Body of pancreas (tissue), 4 donors: ENCODE measurements around the gene CDC42BPA.

Experiments
- POLR2A ChIP-seq, 3 donors: fragments of 450-650 bp; IDR thresholded peaks; one replicate each; pipeline ENCODE4 v1.6.1; 2016; ENCODE audit warnings: antibody characterized with exemption in 3 of 3, mild to moderate bottlenecking in 2 of 3
- TF ChIP-seq, protein P1 (sequence below), 7 experiments: fragments of 450-650 bp in 4 of 7; fragments of 200-600 bp in 3 of 7; sonication (generic) in 3 of 7; IDR thresholded peaks; one replicate each; pipeline ENCODE4 v1.5.1; 2016 to 2019; ENCODE audit warnings: antibody characterized with exemption in 7 of 7

DNA sequence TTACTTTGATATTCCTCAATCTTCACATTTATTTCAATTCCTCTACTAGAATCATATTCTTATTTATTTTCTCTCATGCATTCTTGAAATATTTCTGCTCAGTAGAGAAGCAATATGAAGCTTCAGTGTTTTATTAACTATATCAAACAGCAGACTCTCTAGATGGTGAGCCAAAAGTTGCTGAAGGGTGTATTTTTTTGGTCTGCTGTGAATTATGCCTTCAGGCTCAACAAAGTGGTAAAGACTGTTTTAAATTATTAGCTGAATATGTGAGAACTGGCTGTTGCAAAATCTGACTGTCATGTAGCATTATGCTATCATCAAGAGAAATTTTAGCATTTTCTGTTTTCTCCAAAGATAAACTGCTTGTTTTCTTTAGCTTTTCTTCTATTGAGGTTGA, 24.9 kb upstream of the CDC42BPA start:
- TF ChIP-seq, protein P1, sequence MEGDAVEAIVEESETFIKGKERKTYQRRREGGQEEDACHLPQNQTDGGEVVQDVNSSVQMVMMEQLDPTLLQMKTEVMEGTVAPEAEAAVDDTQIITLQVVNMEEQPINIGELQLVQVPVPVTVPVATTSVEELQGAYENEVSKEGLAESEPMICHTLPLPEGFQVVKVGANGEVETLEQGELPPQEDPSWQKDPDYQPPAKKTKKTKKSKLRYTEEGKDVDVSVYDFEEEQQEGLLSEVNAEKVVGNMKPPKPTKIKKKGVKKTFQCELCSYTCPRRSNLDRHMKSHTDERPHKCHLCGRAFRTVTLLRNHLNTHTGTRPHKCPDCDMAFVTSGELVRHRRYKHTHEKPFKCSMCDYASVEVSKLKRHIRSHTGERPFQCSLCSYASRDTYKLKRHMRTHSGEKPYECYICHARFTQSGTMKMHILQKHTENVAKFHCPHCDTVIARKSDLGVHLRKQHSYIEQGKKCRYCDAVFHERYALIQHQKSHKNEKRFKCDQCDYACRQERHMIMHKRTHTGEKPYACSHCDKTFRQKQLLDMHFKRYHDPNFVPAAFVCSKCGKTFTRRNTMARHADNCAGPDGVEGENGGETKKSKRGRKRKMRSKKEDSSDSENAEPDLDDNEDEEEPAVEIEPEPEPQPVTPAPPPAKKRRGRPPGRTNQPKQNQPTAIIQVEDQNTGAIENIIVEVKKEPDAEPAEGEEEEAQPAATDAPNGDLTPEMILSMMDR (IDR thresholded peaks at IDR 0.05), result no peak
- TF ChIP-seq POLR2A (IDR thresholded peaks at IDR 0.05), result no peak
